ENCODE results near the gene LRIT1. TPM values are rescaled to one million over a fixed set of nuclear protein-coding genes. Genes with fewer than 3 reads are reported as not detected.

The LRIT1 gene
- polyA plus RNA-seq, 2 of the 4 experiments (the other 2 are of a cell fraction) = not detected

GRCh38 chr10:84256510-84257342 lies 15.4 kb upstream of the LRIT1 start:
- 0 out of 3 replicates have a peak, but pooled peaks cover 4% of the 10 kb centered on the region for H3K4me1 ChIP-seq
- peak overlapping the region; percentile 81 for H3K4me2 ChIP-seq
- DNase-seq (ENCODE audit: low read depth in 1 of 2, low spot score in 1 of 2) (peak; percentile 44 to 67), FAIRE-seq (no peak), ATAC-seq (peak; percentile 70 to 88; a peak in 5 of 6 replicates)
- POLR2A ChIA-PET = no interaction called here
- WGBS (ENCODE audit: missing lambda C conversion rate) = 34% methylated on average over 34 of the region's 35 CpGs
- TF ChIP-seq SMC3 (IDR thresholded peaks at IDR 0.05) (0 out of 3 replicates have a peak, but pooled peaks have one; percentile 25), CTCF (IDR thresholded peaks at IDR 0.05) (peak; percentile 56), HDAC2 (IDR thresholded peaks at IDR 0.05) (no peak), FOXS1 (CRISPR knock-in tag; IDR thresholded peaks at IDR 0.05) (no peak), E2F6 (IDR thresholded peaks at IDR 0.05; ENCODE audit: borderline replicate concordance, low read depth) (peak; percentile 96), BHLHE40 (IDR thresholded peaks at IDR 0.05; ENCODE audit: low read depth, low read length) (no peak), RAD21 (conservative IDR thresholded peaks at IDR 0.05 in 1 of 2, IDR thresholded peaks at IDR 0.05 in 1 of 2) (peak; percentile 48 to 50; a peak in 4 of 5 replicates), MAX (IDR thresholded peaks at IDR 0.05) (peak; percentile 87)
- CTCF ChIA-PET = interaction anchor here (0.6 to 15.3 kb wide), 24 partner anchors 8 to 282 kb away, joined by 3 to 341 read pairs (median 4); partner anchors contain the start of genes LRIT1 and RGR
- no peak overlapping the region for H3K27ac ChIP-seq
- H3K9me3 ChIP-seq = no peaks in the 10 kb centered on the region
- H3K4me3 ChIP-seq = peak overlapping the region; percentile 31; the same call in 2 of the 3 replicates

GRCh38 chr10:84254552-84255478 lies 13.5 kb upstream of the LRIT1 start:
- ATAC-seq = no peak
- H3K4me3 ChIP-seq = no peak overlapping the region
- 49% methylated on average over 10 of the region's 10 CpGs for WGBS (ENCODE audit: missing lambda C conversion rate)
- no peak for DNase-seq (ENCODE audit: low read depth in 1 of 2, low spot score in 1 of 2)
- 0 out of 3 replicates have a peak, but pooled peaks cover 4% of the 10 kb centered on the region for H3K4me1 ChIP-seq
- TF ChIP-seq CEBPB (IDR thresholded peaks at IDR 0.05) = no peak
- no peak for TF ChIP-seq ELK1 (IDR thresholded peaks at IDR 0.05; ENCODE audit: low read depth, low read length)
- no peak for TF ChIP-seq HMGXB4 (CRISPR knock-in tag; IDR thresholded peaks at IDR 0.05; ENCODE audit: borderline replicate concordance)
- no peak for TF ChIP-seq PBX3 (IDR thresholded peaks at IDR 0.05)
- H3K9me3 ChIP-seq = no peaks in the 10 kb centered on the region
- FAIRE-seq = no peak
- ChIA-PET CTCF (interaction anchor here (0.5 to 1.8 kb wide), 6 partner anchors 8 to 364 kb away, joined by 3 to 8 read pairs (median 4); no protein-coding TSS in a partner anchor), POLR2A (no interaction called here)
- H3K27ac ChIP-seq = no peak overlapping the region
- H3K4me2 ChIP-seq = no peak overlapping the region

All from A549 (cell line).